Endodermal cell (in vitro differentiated cells): ENCODE measurements around the gene HTR6. TPM values are rescaled to one million over a fixed set of nuclear protein-coding genes. Genes with fewer than 3 reads are reported as not detected.

Source experiments
- DNase-seq: peaks from one replicate; pipeline ENCODE4 v3.0.0-alpha.2; 2017
- H3K27ac ChIP-seq: 2 replicates; pipeline ENCODE4 v1.5.1; 2013; ENCODE audit warnings: mild to moderate bottlenecking, low read depth, low read length, moderate library complexity
- H3K27me3 ChIP-seq: 2 replicates; pipeline ENCODE4 v1.6.1; 2013; ENCODE audit warnings: mild to moderate bottlenecking, low read length, moderate library complexity; ENCODE audit not compliant: insufficient read depth, control insufficient read depth, poor library complexity, severe bottlenecking
- H3K36me3 ChIP-seq: 2 replicates; pipeline ENCODE4 v1.7.0; 2013; ENCODE audit warnings: mild to moderate bottlenecking, low read length, moderate library complexity; ENCODE audit not compliant: control insufficient read depth, insufficient read depth
- H3K4me1 ChIP-seq: one replicate; pipeline ENCODE4 v1.7.0; 2013; ENCODE audit warnings: low read length; ENCODE audit not compliant: control insufficient read depth, insufficient read depth
- H3K4me3 ChIP-seq: 2 replicates; pipeline ENCODE4 v1.5.1; 2013; ENCODE audit warnings: mild to moderate bottlenecking, low read length, moderate library complexity
- H3K9ac ChIP-seq: 2 replicates; pipeline ENCODE4 v1.6.1; 2013; ENCODE audit warnings: mild to moderate bottlenecking, low read length, moderate library complexity; ENCODE audit not compliant: poor library complexity, severe bottlenecking; ENCODE audit errors: extremely low read depth
- H3K9me3 ChIP-seq: 2 replicates; pipeline ENCODE4 v1.6.1; 2013; ENCODE audit warnings: mild to moderate bottlenecking, low read length, moderate library complexity; ENCODE audit not compliant: control insufficient read depth
- H3K27ac Mint-ChIP-seq: 2 replicates; pipeline ENCODE4 v1.8.0; 2020; ENCODE audit warnings: mixed read lengths
- H3K27me3 Mint-ChIP-seq: 2 replicates; pipeline ENCODE4 v1.8.0; 2021; ENCODE audit warnings: mild to moderate bottlenecking, mixed read lengths; ENCODE audit not compliant: insufficient read depth
- H3K36me3 Mint-ChIP-seq: 2 replicates; pipeline ENCODE4 v1.8.0; 2020; ENCODE audit warnings: low read depth, mixed read lengths
- H3K4me1 Mint-ChIP-seq: 2 replicates; pipeline ENCODE4 v1.8.0; 2020; ENCODE audit warnings: mixed read lengths
- H3K4me3 Mint-ChIP-seq: 2 replicates; pipeline ENCODE4 v1.8.0; 2020; ENCODE audit warnings: mild to moderate bottlenecking, moderate library complexity, mixed read lengths
- H3K9me3 Mint-ChIP-seq: 2 replicates; pipeline ENCODE4 v1.8.0; 2020; ENCODE audit warnings: mild to moderate bottlenecking, mixed read lengths
- WGBS, 2 experiments: methylation state at CpG; one replicate each; pipeline versions ENCODE4 v1.1.5 to v1.1.7; 2013; ENCODE audit warnings: missing lambda C conversion rate in 2 of 2, mixed read lengths in 1 of 2; ENCODE audit not compliant: insufficient coverage in 1 of 2, insufficient read length in 1 of 2; 5-methylcytosine and 5-hydroxymethylcytosine counted together
- total RNA-seq, 2 donors: library from RNA; stranded (reverse); fragmentation: NEBNext Ultra II Directional in 1 of 2; extraction: Animal tissue kit (Norgen Biotek cat#: 25700) in 1 of 2; gene quantifications; 2 replicates in 1 of 2; 3 replicates in 1 of 2; pipeline ENCODE4 v1.2.1, GENCODE V29; 2021
- TF ChIP-seq, protein P1 (sequence below): fragments of 200-600 bp; sonication (generic); conservative IDR thresholded peaks from 2 replicates; pipeline ENCODE4 v1.5.0; 2021; ENCODE audit warnings: antibody characterized with exemption, mild to moderate bottlenecking

The HTR6 gene
- total RNA-seq, 2 donors from 2014 or later, result 0.31 TPM; not detected in 1

- no peaks in the 10 kb centered on the region for H3K9me3 ChIP-seq
- Mint-ChIP-seq H3K36me3 (no peaks in the 10 kb centered on the region), H3K4me3 (no peak overlapping the region)
These were observed 52.8 kb downstream of the HTR6 start for GRCh38 chr1:19717467-19717866.

GRCh38 chr1:19720174-19720573 is 55.5 kb downstream of the HTR6 start:
- Histone ChIP-seq H3K9ac (no peak overlapping the region), H3K4me3 (no peak overlapping the region), H3K27me3 (no peaks in the 10 kb centered on the region), H3K36me3 (no peaks in the 10 kb centered on the region), H3K9me3 (no peaks in the 10 kb centered on the region), H3K27ac (no peak overlapping the region), H3K4me1 (peaks cover 6% of the 10 kb centered on the region)
- DNase-seq, result no peak
- no peak overlapping the region for H3K4me3 Mint-ChIP-seq
- TF ChIP-seq, protein P1, sequence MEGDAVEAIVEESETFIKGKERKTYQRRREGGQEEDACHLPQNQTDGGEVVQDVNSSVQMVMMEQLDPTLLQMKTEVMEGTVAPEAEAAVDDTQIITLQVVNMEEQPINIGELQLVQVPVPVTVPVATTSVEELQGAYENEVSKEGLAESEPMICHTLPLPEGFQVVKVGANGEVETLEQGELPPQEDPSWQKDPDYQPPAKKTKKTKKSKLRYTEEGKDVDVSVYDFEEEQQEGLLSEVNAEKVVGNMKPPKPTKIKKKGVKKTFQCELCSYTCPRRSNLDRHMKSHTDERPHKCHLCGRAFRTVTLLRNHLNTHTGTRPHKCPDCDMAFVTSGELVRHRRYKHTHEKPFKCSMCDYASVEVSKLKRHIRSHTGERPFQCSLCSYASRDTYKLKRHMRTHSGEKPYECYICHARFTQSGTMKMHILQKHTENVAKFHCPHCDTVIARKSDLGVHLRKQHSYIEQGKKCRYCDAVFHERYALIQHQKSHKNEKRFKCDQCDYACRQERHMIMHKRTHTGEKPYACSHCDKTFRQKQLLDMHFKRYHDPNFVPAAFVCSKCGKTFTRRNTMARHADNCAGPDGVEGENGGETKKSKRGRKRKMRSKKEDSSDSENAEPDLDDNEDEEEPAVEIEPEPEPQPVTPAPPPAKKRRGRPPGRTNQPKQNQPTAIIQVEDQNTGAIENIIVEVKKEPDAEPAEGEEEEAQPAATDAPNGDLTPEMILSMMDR, result no peak
- 92 to 96% methylated on average over 4 of the region's 4 CpGs for WGBS, 2 experiments
- no peaks in the 10 kb centered on the region for H3K9me3 Mint-ChIP-seq
- no peaks in the 10 kb centered on the region for H3K27me3 Mint-ChIP-seq
- no peak overlapping the region for H3K27ac Mint-ChIP-seq
- H3K36me3 Mint-ChIP-seq, result no peaks in the 10 kb centered on the region
- H3K4me1 Mint-ChIP-seq, result peaks cover 17% of the 10 kb centered on the region

More at GRCh38 chr1:19717467-19717866, 52.8 kb downstream of the HTR6 start:
- DNase-seq, result peak; percentile 64
- 90% methylated on average over 5 to 6 of the region's 6 CpGs for WGBS, 2 experiments
- no peaks in the 10 kb centered on the region for H3K9me3 Mint-ChIP-seq
- Histone ChIP-seq H3K36me3 (no peaks in the 10 kb centered on the region), H3K27ac (no peak overlapping the region), H3K4me3 (no peak overlapping the region), H3K4me1 (no peaks in the 10 kb centered on the region), H3K9ac (no peak overlapping the region), H3K27me3 (no peaks in the 10 kb centered on the region)
- TF ChIP-seq, protein P1, result no peak
- no peak overlapping the region for H3K27ac Mint-ChIP-seq
- H3K27me3 Mint-ChIP-seq, result no peaks in the 10 kb centered on the region
- peaks cover 12% of the 10 kb centered on the region for H3K4me1 Mint-ChIP-seq

DNA sequence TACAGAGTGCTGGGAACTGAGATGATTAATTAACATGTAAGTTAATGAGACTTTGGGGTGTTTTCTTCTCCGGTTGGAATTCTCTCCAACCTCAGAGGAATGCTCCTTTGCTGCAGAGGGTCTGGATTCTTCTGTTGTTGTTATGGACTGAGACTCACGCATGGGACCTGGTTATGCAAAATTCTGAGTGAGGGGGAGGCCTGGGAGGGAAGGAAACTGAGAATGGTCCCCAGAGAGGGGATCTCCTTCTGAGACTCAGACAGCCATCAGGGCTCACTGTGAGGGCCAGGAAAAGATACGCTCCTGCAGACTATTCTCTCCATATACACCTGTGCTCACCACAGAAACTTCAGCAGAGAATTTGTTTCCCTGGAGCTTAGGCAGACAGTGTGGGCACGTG is 56.3 kb downstream of the HTR6 start:
- Histone ChIP-seq H3K36me3 (no peaks in the 10 kb centered on the region), H3K4me1 (peaks cover 6% of the 10 kb centered on the region), H3K27me3 (no peaks in the 10 kb centered on the region), H3K9ac (no peak overlapping the region), H3K27ac (no peak overlapping the region), H3K9me3 (no peaks in the 10 kb centered on the region), H3K4me3 (no peak overlapping the region)
- no peaks in the 10 kb centered on the region for H3K9me3 Mint-ChIP-seq
- no peaks in the 10 kb centered on the region for H3K27me3 Mint-ChIP-seq
- DNase-seq, result peak; percentile 62
- no peaks in the 10 kb centered on the region for H3K36me3 Mint-ChIP-seq
- H3K4me3 Mint-ChIP-seq, result no peak overlapping the region
- TF ChIP-seq, protein P1, result no peak
- peaks cover 15% of the 10 kb centered on the region for H3K4me1 Mint-ChIP-seq
- peak overlapping the region; percentile 76 for H3K27ac Mint-ChIP-seq
- 70 to 74% methylated on average over 3 to 4 of the region's 4 CpGs for WGBS, 2 experiments
